Measurements from ENCODE around the gene PPFIA1. TPM values are rescaled to one million over a fixed set of nuclear protein-coding genes. Genes with fewer than 3 reads are reported as not detected.

The PPFIA1 gene
- total and polyA plus RNA-seq, 2 of the 8 experiments (the other 6 are each of a cell fraction or from before 2014, with no cell fraction given): 44.3 to 73.5 TPM

DNA sequence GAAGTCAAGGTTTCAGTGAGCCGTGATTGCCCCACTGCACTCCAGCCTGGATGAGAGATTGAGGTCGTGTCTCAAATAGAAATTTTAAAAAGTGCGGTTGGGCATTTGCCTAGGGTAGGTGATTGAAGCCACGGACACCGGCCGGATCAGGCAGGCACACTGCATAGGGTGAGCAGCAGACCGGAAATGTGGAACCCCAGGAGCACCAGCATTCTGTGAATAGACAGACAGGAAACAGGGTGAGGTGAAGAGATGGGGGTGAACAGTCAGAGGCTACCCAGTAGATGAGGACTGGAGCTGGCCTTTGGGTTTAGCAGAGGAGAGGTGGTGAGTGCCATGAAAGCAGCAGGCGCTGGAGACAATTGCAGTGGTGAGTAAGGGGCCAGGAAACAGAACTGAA lies 43.5 kb downstream of the PPFIA1 start:
- H2BK20ac ChIP-seq (ENCODE audit: low read length): peak overlapping the region; percentile 64; the same call in 1 of the 2 replicates
- no peak overlapping the region for H2AFZ ChIP-seq (ENCODE audit: low read length)
- no peak overlapping the region for H3K23ac ChIP-seq (ENCODE audit: insufficient read length)
- no peak overlapping the region for H2AK5ac ChIP-seq (ENCODE audit: low read depth, low read length)
- H2BK120ac ChIP-seq (replicated peaks; ENCODE audit: low read depth, low read length): no peak overlapping the region
- DNase-seq (ENCODE audit: low read depth in 1 of 2, low spot score in 2 of 2) (no peak), FAIRE-seq (no peak)
- peaks cover 2 to 10% of the 10 kb centered on the region in 2 experiments for H4K20me1 ChIP-seq (replicated peaks in 1 of 2; ENCODE audit: control insufficient read depth in 1 of 2, insufficient read depth in 2 of 2, low read length in 2 of 2)
- peak overlapping the region in 1 of 2 experiments; percentile 53; a peak in 2 of 4 replicates for H3K4me2 ChIP-seq (ENCODE audit: insufficient read depth in 1 of 2, low read depth in 2 of 2, low read length in 2 of 2)
- H2BK12ac ChIP-seq (ENCODE audit: low read depth, low read length): 0 out of 2 replicates have a peak overlapping the region, but pooled peaks have one; percentile 2
- no peak overlapping the region; the same call in 1 of the 2 replicates for H3K18ac ChIP-seq (ENCODE audit: extremely low read depth, low read length)
- WGBS, 2 experiments (ENCODE audit: extremely low coverage in 1 of 2, insufficient coverage in 1 of 2, insufficient read length in 1 of 2, insufficient replicate concordance in 2 of 2, low coverage in 1 of 2, low lambda C conversion rate in 2 of 2, missing lambda C conversion rate in 1 of 2): 88% methylated on average over 8 of the region's 8 CpGs; no CpG with 5 or more reads in 1 of the 2 experiments
- no peaks in the 10 kb centered on the region; the same call in 1 of the 2 replicates for H3K23me2 ChIP-seq (ENCODE audit: low read depth, low read length)
- no peak overlapping the region for H3K9ac ChIP-seq (replicated peaks in 1 of 4; ENCODE audit: extremely low read depth in 1 of 4, low read depth in 3 of 4, low read length in 3 of 4)
- ChIA-PET POLR2A (ENCODE audit: partially characterized antibody) (interaction anchor here (1.0 to 3.1 kb wide), 4 partner anchors 9 to 47 kb away, joined by 3 to 16 read pairs (median 4); partner anchors contain the start of gene PPFIA1), CTCF (ENCODE audit: partially characterized antibody) (interaction anchor here (1.1 to 1.6 kb wide), 3 partner anchors 13 to 47 kb away, joined by 3 to 4 read pairs (median 3); no protein-coding TSS in a partner anchor)
- no peak overlapping the region for H2BK15ac ChIP-seq (ENCODE audit: low read length)
- H4K5ac ChIP-seq (ENCODE audit: insufficient read length, low read depth, low read length): no peak overlapping the region
- H3K56ac ChIP-seq (replicated peaks; ENCODE audit: insufficient read length, low read depth, low read length): no peak overlapping the region
- peaks cover 18% of the 10 kb centered on the region for H3K79me1 ChIP-seq (ENCODE audit: low read depth, low read length)
- peaks cover 0 to 4% (median 0%) of the 10 kb centered on the region in 4 experiments; a peak in 2 of 8 replicates for H3K36me3 ChIP-seq (ENCODE audit: control insufficient read depth in 2 of 4, insufficient read depth in 4 of 4, low read length in 3 of 4)
- no peaks in the 10 kb centered on the region for H3K27me3 ChIP-seq (replicated peaks in 1 of 4; ENCODE audit: control insufficient read depth in 3 of 4, extremely low read depth in 1 of 4, insufficient read depth in 3 of 4, low read length in 3 of 4)
- H3K4me3 ChIP-seq (ENCODE audit: extremely low read depth in 1 of 4, insufficient read depth in 2 of 4, low read depth in 3 of 4, low read length in 4 of 4): no peak overlapping the region
- no peak overlapping the region for H3K4ac ChIP-seq (replicated peaks; ENCODE audit: insufficient read length, low read depth, low read length)
- peaks cover 0 to 63% of the 10 kb centered on the region in 2 experiments; a peak in 3 of 4 replicates for H3K79me2 ChIP-seq (ENCODE audit: control insufficient read depth in 1 of 2, insufficient read depth in 2 of 2, low read length in 2 of 2)
- no peak overlapping the region for H3K14ac ChIP-seq (ENCODE audit: insufficient read length)
- H3K9me3 ChIP-seq (ENCODE audit: insufficient read depth in 2 of 2, low read depth in 1 of 2, low read length in 1 of 2): no peaks in the 10 kb centered on the region
- no peak overlapping the region for H4K91ac ChIP-seq (replicated peaks; ENCODE audit: insufficient read length, low read length)
- peak overlapping the region; percentile 93 for H2BK5ac ChIP-seq (ENCODE audit: low read depth, low read length)
- no peak overlapping the region for H4K8ac ChIP-seq (ENCODE audit: extremely low read depth, insufficient read depth, low read length)
- peaks cover 11 to 42% (median 21%) of the 10 kb centered on the region in 4 experiments for H3K4me1 ChIP-seq (replicated peaks in 1 of 4; ENCODE audit: control insufficient read depth in 3 of 4, insufficient read depth in 4 of 4, low read length in 3 of 4)
- H3K27ac ChIP-seq (ENCODE audit: low read depth, low read length): no peak overlapping the region
- no peak for TF ChIP-seq ZNF274 (IDR thresholded peaks at IDR 0.05; ENCODE audit: borderline replicate concordance, extremely low read depth, low read length)
- no peak for TF ChIP-seq ASH2L (IDR thresholded peaks at IDR 0.05; ENCODE audit: low read length)
- TF ChIP-seq KDM4A (IDR thresholded peaks at IDR 0.05; ENCODE audit: low read depth, low read length, severe bottlenecking): no peak
- TF ChIP-seq SIRT6 (IDR thresholded peaks at IDR 0.05; ENCODE audit: low read length): no peak
- TF ChIP-seq FOSL1 (IDR thresholded peaks at IDR 0.05; ENCODE audit: insufficient read depth, low read depth, low read length): no peak
- TF ChIP-seq JUN (IDR thresholded peaks at IDR 0.05; ENCODE audit: low read depth, low read length): no peak
- TF ChIP-seq CEBPB (IDR thresholded peaks at IDR 0.05; ENCODE audit: low read depth, low read length): no peak
- TF ChIP-seq, protein P1, sequence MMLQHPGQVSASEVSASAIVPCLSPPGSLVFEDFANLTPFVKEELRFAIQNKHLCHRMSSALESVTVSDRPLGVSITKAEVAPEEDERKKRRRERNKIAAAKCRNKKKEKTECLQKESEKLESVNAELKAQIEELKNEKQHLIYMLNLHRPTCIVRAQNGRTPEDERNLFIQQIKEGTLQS (IDR thresholded peaks at IDR 0.05; ENCODE audit: insufficient read depth, low read depth, low read length): no peak
- no peak for TF ChIP-seq MAFK (IDR thresholded peaks at IDR 0.05; ENCODE audit: low read depth, low read length)
- TF ChIP-seq SP1 (IDR thresholded peaks at IDR 0.05; ENCODE audit: low read depth, low read length): no peak
- no peak for TF ChIP-seq RNF2 (IDR thresholded peaks at IDR 0.05; ENCODE audit: borderline replicate concordance, low read depth, low read length, missing control alignments, poor library complexity, severe bottlenecking)

Data from H1 (cell line).